Suprapubic skin (tissue), 4 donors: ENCODE results near the gene CASKIN2.

ENCODE experiments used
- EP300 ChIP-seq: sonication (generic); formaldehyde crosslinking; IDR thresholded peaks from one replicate; pipeline ENCODE4 v1.6.1; 2017; ENCODE audit warnings: antibody characterized with exemption
- POLR2A ChIP-seq, 2 donors: fragments of 450-650 bp; IDR thresholded peaks; one replicate each; pipeline ENCODE4 v1.6.1; 2017; ENCODE audit warnings: antibody characterized with exemption in 2 of 2, mild to moderate bottlenecking in 2 of 2, moderate library complexity in 2 of 2
- POLR2AphosphoS5 ChIP-seq, 3 donors: sonication (generic); formaldehyde crosslinking; IDR thresholded peaks; one replicate each; pipeline ENCODE4 v1.6.1; 2017; ENCODE audit warnings: antibody characterized with exemption in 3 of 3
- TF ChIP-seq, protein P1 (sequence below), 2 donors: fragments of 200-600 bp in 1 of 2; fragments of 450-650 bp in 1 of 2; sonication (generic) in 1 of 2; IDR thresholded peaks; one replicate each; pipeline ENCODE4 v1.5.1; 2016 to 2019; ENCODE audit warnings: antibody characterized with exemption in 2 of 2, mild to moderate bottlenecking in 1 of 2, moderate library complexity in 1 of 2

DNA sequence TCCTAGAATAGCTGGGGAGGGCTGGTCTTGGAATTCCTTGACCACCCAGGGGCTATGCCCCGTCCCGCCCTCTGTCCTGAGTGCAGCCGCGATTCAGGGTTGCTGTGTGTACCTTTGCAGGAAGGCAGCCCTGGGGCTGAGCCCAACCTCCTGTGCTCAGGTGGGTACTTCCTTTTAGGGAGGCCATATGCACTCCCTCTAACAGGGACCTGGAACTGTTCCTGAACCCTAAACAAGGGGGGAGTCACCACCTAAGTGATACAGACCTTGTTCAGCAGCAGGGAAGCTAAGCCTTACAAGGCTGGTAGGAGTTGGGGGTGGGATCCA, 34.8 kb upstream of the CASKIN2 start:
- TF ChIP-seq POLR2AphosphoS5 (IDR thresholded peaks at IDR 0.05) (peak in 1 of 3 donors; percentile 5), EP300 (no peak), POLR2A (IDR thresholded peaks at IDR 0.05) (no peak)
- TF ChIP-seq, protein P1, sequence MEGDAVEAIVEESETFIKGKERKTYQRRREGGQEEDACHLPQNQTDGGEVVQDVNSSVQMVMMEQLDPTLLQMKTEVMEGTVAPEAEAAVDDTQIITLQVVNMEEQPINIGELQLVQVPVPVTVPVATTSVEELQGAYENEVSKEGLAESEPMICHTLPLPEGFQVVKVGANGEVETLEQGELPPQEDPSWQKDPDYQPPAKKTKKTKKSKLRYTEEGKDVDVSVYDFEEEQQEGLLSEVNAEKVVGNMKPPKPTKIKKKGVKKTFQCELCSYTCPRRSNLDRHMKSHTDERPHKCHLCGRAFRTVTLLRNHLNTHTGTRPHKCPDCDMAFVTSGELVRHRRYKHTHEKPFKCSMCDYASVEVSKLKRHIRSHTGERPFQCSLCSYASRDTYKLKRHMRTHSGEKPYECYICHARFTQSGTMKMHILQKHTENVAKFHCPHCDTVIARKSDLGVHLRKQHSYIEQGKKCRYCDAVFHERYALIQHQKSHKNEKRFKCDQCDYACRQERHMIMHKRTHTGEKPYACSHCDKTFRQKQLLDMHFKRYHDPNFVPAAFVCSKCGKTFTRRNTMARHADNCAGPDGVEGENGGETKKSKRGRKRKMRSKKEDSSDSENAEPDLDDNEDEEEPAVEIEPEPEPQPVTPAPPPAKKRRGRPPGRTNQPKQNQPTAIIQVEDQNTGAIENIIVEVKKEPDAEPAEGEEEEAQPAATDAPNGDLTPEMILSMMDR (IDR thresholded peaks at IDR 0.05) = no peak
